CD14-positive monocyte (primary cell): ENCODE data around the gene EPG5. TPM values are rescaled to one million over a fixed set of nuclear protein-coding genes. Genes with fewer than 3 reads are reported as not detected.

Experiments
- DNase-seq, 3 donors: peaks; one replicate each; pipeline ENCODE4 v3.0.0-alpha.2; 2011 to 2022
- H2AFZ ChIP-seq: 2 replicates; pipeline ENCODE4 v1.6.0; 2012; ENCODE audit warnings: mild to moderate bottlenecking, low read depth, low read length, inconsistent platforms; ENCODE audit not compliant: insufficient read depth, poor library complexity, severe bottlenecking
- H3K27ac ChIP-seq, 2 donors: 1 replicate in 1 of 2; 2 replicates in 1 of 2; pipeline ENCODE4 v1.5.1; 2012 to 2013; ENCODE audit warnings: low read length in 2 of 2, control low read depth in 1 of 2, inconsistent platforms in 1 of 2, low read depth in 1 of 2, mild to moderate bottlenecking in 1 of 2
- H3K27me3 ChIP-seq, 2 donors: one replicate each; pipeline versions ENCODE4 v1.6.0 to v1.6.1; 2011 to 2013; ENCODE audit warnings: low read length in 2 of 2; ENCODE audit not compliant: control insufficient read depth in 2 of 2, insufficient read depth in 2 of 2
- H3K36me3 ChIP-seq, 2 donors: replicated peaks in 1 of 2; 1 replicate in 1 of 2; 2 replicates in 1 of 2; pipeline versions ENCODE4 v1.5.1 to v1.6.1; 2012 to 2013; ENCODE audit warnings: low read length in 2 of 2, control low read depth in 1 of 2, inconsistent platforms in 1 of 2, mild to moderate bottlenecking in 1 of 2; ENCODE audit not compliant: insufficient read depth in 2 of 2, control insufficient read depth in 1 of 2
- H3K4me1 ChIP-seq, 2 donors: 1 replicate in 1 of 2; 2 replicates in 1 of 2; pipeline versions ENCODE4 v1.5.1 to v1.6.1; 2012 to 2013; ENCODE audit warnings: low read length in 2 of 2, control low read depth in 1 of 2, inconsistent platforms in 1 of 2, mild to moderate bottlenecking in 1 of 2, moderate library complexity in 1 of 2; ENCODE audit not compliant: insufficient read depth in 2 of 2, control insufficient read depth in 1 of 2
- H3K4me2 ChIP-seq: replicated peaks from 2 replicates; pipeline ENCODE3; 2012; ENCODE audit warnings: low read length, moderate library complexity, mild to moderate bottlenecking; ENCODE audit not compliant: poor library complexity, severe bottlenecking; ENCODE audit errors: extremely low read depth
- H3K4me3 ChIP-seq, 3 experiments: fragments of 200-600 bp in 1 of 3; sonication (generic) in 1 of 3; replicated peaks in 1 of 3; 1 replicate in 2 of 3; 2 replicates in 1 of 3; pipeline ENCODE4 v1.5.1; 2011 to 2013; ENCODE audit warnings: low read length in 3 of 3, mild to moderate bottlenecking in 3 of 3, control low read depth in 2 of 3, low read depth in 2 of 3, inconsistent platforms in 1 of 3, moderate library complexity in 1 of 3
- H3K79me2 ChIP-seq: 2 replicates; pipeline ENCODE4 v1.6.0; 2012; ENCODE audit warnings: mild to moderate bottlenecking, control low read depth, inconsistent platforms, low read length, moderate library complexity; ENCODE audit not compliant: insufficient read depth
- H3K9ac ChIP-seq: 2 replicates; pipeline ENCODE4 v1.6.0; 2017; ENCODE audit warnings: low read length, mild to moderate bottlenecking; ENCODE audit not compliant: insufficient read depth, poor library complexity, severe bottlenecking
- H3K9me3 ChIP-seq, 2 donors: replicated peaks in 1 of 2; 1 replicate in 1 of 2; 2 replicates in 1 of 2; pipeline versions ENCODE4 v1.5.1 to v1.6.1; 2012 to 2013; ENCODE audit warnings: low read length in 2 of 2, control low read depth in 1 of 2; ENCODE audit not compliant: control insufficient read depth in 1 of 2, insufficient read depth in 1 of 2
- H4K20me1 ChIP-seq: 2 replicates; pipeline ENCODE4 v1.6.0; 2012; ENCODE audit warnings: mild to moderate bottlenecking, low read length, control low read depth, moderate library complexity; ENCODE audit not compliant: insufficient read depth
- H3K27ac Mint-ChIP-seq, 7 donors: one replicate each; pipeline ENCODE4 v1.8.0; 2020; ENCODE audit warnings: mild to moderate bottlenecking in 7 of 7, mixed read lengths in 7 of 7, moderate library complexity in 6 of 7, inconsistent platforms in 2 of 7
- H3K27me3 Mint-ChIP-seq, 3 donors: one replicate each; pipeline ENCODE4 v1.8.0; 2021 to 2022; ENCODE audit warnings: low read depth in 3 of 3, mild to moderate bottlenecking in 3 of 3, mixed read lengths in 3 of 3, moderate library complexity in 3 of 3, inconsistent platforms in 1 of 3
- H3K36me3 Mint-ChIP-seq, 2 donors: one replicate each; pipeline ENCODE4 v1.8.0; 2020; ENCODE audit warnings: mixed read lengths in 2 of 2, inconsistent platforms in 1 of 2, mild to moderate bottlenecking in 1 of 2
- H3K4me1 Mint-ChIP-seq: one replicate; pipeline ENCODE4 v1.8.0; 2020; ENCODE audit warnings: mild to moderate bottlenecking, mixed read lengths
- H3K4me3 Mint-ChIP-seq, 2 donors: one replicate each; pipeline ENCODE4 v1.8.0; 2020; ENCODE audit warnings: mild to moderate bottlenecking in 2 of 2, mixed read lengths in 2 of 2, moderate library complexity in 1 of 2
- H3K9me3 Mint-ChIP-seq, 7 donors: one replicate each; pipeline ENCODE4 v1.8.0; 2020 to 2022; ENCODE audit warnings: mixed read lengths in 7 of 7, mild to moderate bottlenecking in 6 of 7, moderate library complexity in 6 of 7, inconsistent platforms in 2 of 7
- WGBS: methylation state at CpG from one replicate; pipeline ENCODE4 v1.1.5; 2013; ENCODE audit warnings: missing lambda C conversion rate; ENCODE audit not compliant: insufficient coverage; 5-methylcytosine and 5-hydroxymethylcytosine counted together
- intact Hi-C, 2 donors: fragments of 100-400 bp; cut with micrococcal nuclease; formaldehyde crosslinking; loops; one replicate each; pipeline versions ENCODE4 v1.15.0 to v1.15.1; 2023
- polyA plus RNA-seq, 3 donors: library from polyadenylated mRNA; depleted of rRNA in 1 of 3; unstranded in 2 of 3; stranded (reverse) in 1 of 3; fragments of 300-500 nt in 2 of 3; fragments of >200 nt in 1 of 3; fragmentation: Illumina TruSeq in 2 of 3; gene quantifications; 1 replicate in 2 of 3; 2 replicates in 1 of 3; pipeline ENCODE4 v1.2.3, GENCODE V29; 2012 to 2021
- TF ChIP-seq, protein P1 (sequence below): fragments of 200-600 bp; IDR thresholded peaks from one replicate; pipeline ENCODE4 v1.8.0; 2022; ENCODE audit warnings: antibody characterized with exemption, mild to moderate bottlenecking

EPG5 gene
- polyA plus RNA-seq, 3 donors = 1.3 to 15.9 (median 1.4) TPM

GRCh38 chr18:45890606-45891005 lies 76.5 kb downstream of the EPG5 start:
- no peaks in the 10 kb centered on the region for H3K27me3 Mint-ChIP-seq
- H3K27ac ChIP-seq = peak overlapping the region; percentile 47 to 77
- no peaks in the 10 kb centered on the region for H3K79me2 ChIP-seq
- no peak overlapping the region for H2AFZ ChIP-seq
- H3K9me3 Mint-ChIP-seq = peaks cover 0 to 2% (median 0%) of the 10 kb centered on the region in 7 donors
- peak overlapping the region; percentile 73 to 93 (median 89) for H3K27ac Mint-ChIP-seq
- no CpG with 5 or more reads among the region's 1 CpG for WGBS
- DNase-seq = peak; percentile 67 to 71 (median 67)
- H3K4me3 Mint-ChIP-seq = peak overlapping the region in 1 of 2 donors; percentile 35
- no peak overlapping the region for H3K9ac ChIP-seq
- H4K20me1 ChIP-seq = no peaks in the 10 kb centered on the region
- H3K9me3 ChIP-seq = no peaks in the 10 kb centered on the region
- peak overlapping the region in 1 of 3 experiments; percentile 21 for H3K4me3 ChIP-seq
- H3K36me3 ChIP-seq = peaks cover 32 to 69% of the 10 kb centered on the region in 2 donors
- intact Hi-C loops = no loop called here
- H3K4me1 Mint-ChIP-seq = peaks cover 21% of the 10 kb centered on the region
- TF ChIP-seq, protein P1, sequence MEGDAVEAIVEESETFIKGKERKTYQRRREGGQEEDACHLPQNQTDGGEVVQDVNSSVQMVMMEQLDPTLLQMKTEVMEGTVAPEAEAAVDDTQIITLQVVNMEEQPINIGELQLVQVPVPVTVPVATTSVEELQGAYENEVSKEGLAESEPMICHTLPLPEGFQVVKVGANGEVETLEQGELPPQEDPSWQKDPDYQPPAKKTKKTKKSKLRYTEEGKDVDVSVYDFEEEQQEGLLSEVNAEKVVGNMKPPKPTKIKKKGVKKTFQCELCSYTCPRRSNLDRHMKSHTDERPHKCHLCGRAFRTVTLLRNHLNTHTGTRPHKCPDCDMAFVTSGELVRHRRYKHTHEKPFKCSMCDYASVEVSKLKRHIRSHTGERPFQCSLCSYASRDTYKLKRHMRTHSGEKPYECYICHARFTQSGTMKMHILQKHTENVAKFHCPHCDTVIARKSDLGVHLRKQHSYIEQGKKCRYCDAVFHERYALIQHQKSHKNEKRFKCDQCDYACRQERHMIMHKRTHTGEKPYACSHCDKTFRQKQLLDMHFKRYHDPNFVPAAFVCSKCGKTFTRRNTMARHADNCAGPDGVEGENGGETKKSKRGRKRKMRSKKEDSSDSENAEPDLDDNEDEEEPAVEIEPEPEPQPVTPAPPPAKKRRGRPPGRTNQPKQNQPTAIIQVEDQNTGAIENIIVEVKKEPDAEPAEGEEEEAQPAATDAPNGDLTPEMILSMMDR = no peak
- no peaks in the 10 kb centered on the region for H3K27me3 ChIP-seq
- peaks cover 24 to 25% of the 10 kb centered on the region in 2 donors for H3K4me1 ChIP-seq
- H3K36me3 Mint-ChIP-seq = peaks cover 38 to 56% of the 10 kb centered on the region in 2 donors
- H3K4me2 ChIP-seq = peak overlapping the region; percentile 32

DNA sequence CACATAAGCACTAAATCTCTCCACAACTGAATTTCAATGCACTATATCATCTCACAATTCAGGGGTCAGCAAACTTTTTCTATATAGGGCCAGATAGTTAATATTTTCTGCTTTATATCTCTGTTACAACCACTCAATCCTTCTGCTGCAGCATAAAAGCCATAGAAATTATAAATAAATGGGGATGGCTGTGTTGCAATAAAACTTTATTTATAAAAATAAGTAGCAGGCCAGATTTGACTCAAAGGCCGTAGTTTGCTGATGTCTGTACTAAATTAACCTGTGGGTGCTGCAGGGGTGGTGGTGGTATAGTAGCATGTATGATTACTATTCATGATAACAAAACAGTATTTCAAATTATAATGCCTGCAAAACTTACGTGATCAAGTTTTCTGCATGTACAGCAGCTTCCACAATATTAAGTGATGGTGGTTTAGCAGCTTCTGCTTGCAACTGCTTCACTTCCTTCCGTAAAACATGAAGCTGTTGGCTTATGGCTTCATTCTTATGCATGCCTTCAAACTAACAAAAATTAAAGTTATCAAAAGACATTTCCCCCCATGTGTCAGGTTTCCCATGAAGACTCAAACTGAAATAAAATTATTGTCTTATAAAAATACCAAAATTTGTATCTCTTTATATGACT lies 77.6 kb downstream of the EPG5 start:
- H3K4me1 Mint-ChIP-seq = peaks cover 21% of the 10 kb centered on the region
- H3K4me1 ChIP-seq = peaks cover 24 to 25% of the 10 kb centered on the region in 2 donors
- peaks cover 28 to 69% of the 10 kb centered on the region in 2 donors for H3K36me3 ChIP-seq
- WGBS = no CpG with 5 or more reads among the region's 3 CpGs
- H2AFZ ChIP-seq = peak overlapping the region; percentile 3
- H3K4me3 Mint-ChIP-seq = no peak overlapping the region
- no peak overlapping the region for H3K9ac ChIP-seq
- H3K36me3 Mint-ChIP-seq = peaks cover 32 to 52% of the 10 kb centered on the region in 2 donors
- H3K9me3 Mint-ChIP-seq = peaks cover 0 to 2% (median 0%) of the 10 kb centered on the region in 7 donors
- H3K79me2 ChIP-seq = no peaks in the 10 kb centered on the region
- peak overlapping the region; percentile 32 for H3K4me2 ChIP-seq
- no peaks in the 10 kb centered on the region for H3K9me3 ChIP-seq
- peak; percentile 37 to 49 (median 42) for DNase-seq
- H3K27ac Mint-ChIP-seq = peak overlapping the region; percentile 73 to 93 (median 89)
- peak overlapping the region; percentile 65 to 77 for H3K27ac ChIP-seq
- H4K20me1 ChIP-seq = no peaks in the 10 kb centered on the region
- TF ChIP-seq, protein P1 = no peak
- H3K4me3 ChIP-seq = peak overlapping the region in 1 of 3 experiments; percentile 21
- no peaks in the 10 kb centered on the region for H3K27me3 ChIP-seq
- H3K27me3 Mint-ChIP-seq = no peaks in the 10 kb centered on the region
- intact Hi-C loops = loop anchor here in 1 of 2 donors (10.0 kb wide), 1 partner anchor 225 kb away; no protein-coding TSS in a partner anchor
